ENCODE measurements around the gene MYCN.

The MYCN gene

DNA sequence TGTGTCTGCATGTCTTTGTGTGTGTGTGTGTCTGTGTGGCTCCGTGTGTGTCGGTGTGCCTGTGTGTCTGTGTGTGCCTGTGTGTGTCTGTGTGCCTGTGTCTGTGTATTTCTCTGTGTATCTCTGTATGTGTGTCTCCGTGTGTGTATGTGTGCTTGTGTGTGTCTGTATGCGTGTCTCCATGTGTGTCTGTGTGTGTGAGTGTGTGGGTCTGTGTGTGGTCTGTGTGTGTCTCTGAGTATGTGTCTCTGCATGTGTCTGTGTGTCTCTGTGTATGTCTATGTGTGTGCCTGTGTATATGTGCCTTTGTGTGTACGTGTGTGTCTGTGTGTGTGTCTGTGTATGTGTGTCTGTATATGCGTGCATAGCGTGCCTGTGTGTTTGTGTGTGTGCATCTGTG is 45.2 kb downstream of the MYCN start:
- no peak for DNase-seq (ENCODE audit: low read depth, low spot score)
- TF ChIP-seq, protein P1, sequence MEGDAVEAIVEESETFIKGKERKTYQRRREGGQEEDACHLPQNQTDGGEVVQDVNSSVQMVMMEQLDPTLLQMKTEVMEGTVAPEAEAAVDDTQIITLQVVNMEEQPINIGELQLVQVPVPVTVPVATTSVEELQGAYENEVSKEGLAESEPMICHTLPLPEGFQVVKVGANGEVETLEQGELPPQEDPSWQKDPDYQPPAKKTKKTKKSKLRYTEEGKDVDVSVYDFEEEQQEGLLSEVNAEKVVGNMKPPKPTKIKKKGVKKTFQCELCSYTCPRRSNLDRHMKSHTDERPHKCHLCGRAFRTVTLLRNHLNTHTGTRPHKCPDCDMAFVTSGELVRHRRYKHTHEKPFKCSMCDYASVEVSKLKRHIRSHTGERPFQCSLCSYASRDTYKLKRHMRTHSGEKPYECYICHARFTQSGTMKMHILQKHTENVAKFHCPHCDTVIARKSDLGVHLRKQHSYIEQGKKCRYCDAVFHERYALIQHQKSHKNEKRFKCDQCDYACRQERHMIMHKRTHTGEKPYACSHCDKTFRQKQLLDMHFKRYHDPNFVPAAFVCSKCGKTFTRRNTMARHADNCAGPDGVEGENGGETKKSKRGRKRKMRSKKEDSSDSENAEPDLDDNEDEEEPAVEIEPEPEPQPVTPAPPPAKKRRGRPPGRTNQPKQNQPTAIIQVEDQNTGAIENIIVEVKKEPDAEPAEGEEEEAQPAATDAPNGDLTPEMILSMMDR (IDR thresholded peaks at IDR 0.05; ENCODE audit: low read depth, low read length) = no peak
- H3K4me3 ChIP-seq (ENCODE audit: low read depth, low read length) = no peak overlapping the region
- in situ Hi-C loops (cut with HindIII; ENCODE audit: low sequenced_read_pairs) = no loop called here

DNA sequence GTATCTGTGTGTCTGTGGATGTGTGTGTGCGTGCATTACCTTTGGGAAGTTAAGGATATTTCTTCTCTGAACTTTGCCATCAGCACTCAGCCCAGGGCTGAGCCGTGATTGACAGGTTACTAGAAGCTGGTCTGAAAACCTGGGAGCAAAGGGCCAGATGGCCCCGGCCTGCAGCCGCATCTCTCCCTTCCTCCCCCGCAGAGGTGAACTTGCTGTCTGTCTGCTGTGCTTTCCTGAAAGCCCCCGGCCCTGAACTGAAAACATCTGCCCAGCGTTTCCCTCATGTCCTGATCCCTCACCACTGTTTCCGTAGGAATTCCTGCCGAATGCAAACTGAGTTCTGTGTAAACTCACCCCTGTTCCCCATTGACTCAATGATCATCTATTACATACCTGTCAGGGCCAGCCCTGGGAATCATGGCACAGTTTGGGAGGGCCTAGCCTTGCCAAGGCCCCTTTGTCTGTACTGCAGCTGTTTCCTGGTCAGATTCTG is 45.8 kb downstream of the MYCN start:
- in situ Hi-C loops (cut with HindIII; ENCODE audit: low sequenced_read_pairs) = no loop called here
- DNase-seq (ENCODE audit: low read depth, low spot score) = no peak
- no peak overlapping the region for H3K4me3 ChIP-seq (ENCODE audit: low read depth, low read length)
- TF ChIP-seq, protein P1 (IDR thresholded peaks at IDR 0.05; ENCODE audit: low read depth, low read length) = no peak

DNA sequence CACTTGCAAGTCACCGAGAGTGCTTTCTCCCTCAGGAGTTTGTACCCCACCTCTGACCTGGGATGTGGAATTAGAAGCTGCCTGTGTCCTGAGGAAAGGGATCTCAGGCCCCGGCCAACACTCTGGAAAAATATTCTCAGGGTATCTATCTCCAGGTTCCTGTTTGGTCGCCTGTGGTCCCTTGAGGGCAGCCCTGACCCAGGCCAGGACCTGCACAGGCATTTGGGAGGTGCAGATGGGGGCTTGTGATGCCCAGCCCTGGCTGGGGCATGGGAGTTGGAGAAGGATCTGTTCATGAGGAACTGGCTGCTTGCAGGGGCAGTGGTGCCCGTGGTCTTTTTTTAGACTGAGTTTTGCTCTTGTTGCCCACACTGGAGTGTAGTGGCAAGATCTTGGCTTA is 46.3 kb downstream of the MYCN start:
- no peak overlapping the region for H3K4me3 ChIP-seq (ENCODE audit: low read depth, low read length)
- TF ChIP-seq, protein P1 (IDR thresholded peaks at IDR 0.05; ENCODE audit: low read depth, low read length) = no peak
- DNase-seq (ENCODE audit: low read depth, low spot score) = no peak
- in situ Hi-C loops (cut with HindIII; ENCODE audit: low sequenced_read_pairs) = no loop called here

DNA sequence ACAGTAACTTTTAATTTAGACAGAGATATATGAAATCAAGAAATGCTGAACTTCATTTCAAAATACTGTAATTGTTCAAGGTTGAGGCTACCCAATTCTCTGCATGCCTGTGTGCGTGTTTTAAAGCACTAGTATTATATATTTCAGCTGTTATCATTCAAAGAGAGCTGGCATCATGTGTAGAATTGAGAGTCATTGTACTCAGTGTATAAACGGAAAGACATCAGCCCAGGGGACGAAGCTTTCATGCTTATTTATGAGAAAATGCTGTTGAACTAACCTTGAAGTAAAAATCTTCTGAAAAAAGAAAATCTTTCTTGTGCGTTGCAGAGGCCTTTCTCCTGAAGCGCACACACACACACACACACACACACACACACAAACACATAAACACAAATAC is 48.4 kb downstream of the MYCN start:
- in situ Hi-C loops (cut with HindIII; ENCODE audit: low sequenced_read_pairs) = no loop called here
- TF ChIP-seq, protein P1 (IDR thresholded peaks at IDR 0.05; ENCODE audit: low read depth, low read length) = no peak
- H3K4me3 ChIP-seq (ENCODE audit: low read depth, low read length) = no peak overlapping the region
- no peak for DNase-seq (ENCODE audit: low read depth, low spot score)

DNA sequence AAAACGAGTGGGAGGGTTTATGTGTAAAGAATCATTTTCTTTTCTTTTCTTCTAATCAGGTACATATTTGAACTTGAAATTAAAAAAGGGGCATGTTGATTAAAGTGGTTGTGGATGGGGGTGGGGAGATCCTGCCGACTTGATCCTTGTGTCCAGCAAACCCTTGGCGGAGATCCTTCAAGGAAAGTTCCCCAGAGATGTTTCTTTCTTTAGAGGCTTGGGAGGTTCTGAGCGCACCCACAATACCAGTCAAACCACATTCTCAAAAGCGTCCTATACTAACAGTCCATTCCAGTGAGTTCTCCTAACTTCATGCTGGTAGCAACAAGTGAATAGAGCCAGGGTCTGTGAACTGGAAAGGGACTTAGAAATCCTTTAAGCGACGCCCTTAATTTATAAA is 49.2 kb downstream of the MYCN start:
- in situ Hi-C loops (cut with HindIII; ENCODE audit: low sequenced_read_pairs) = no loop called here
- no peak for DNase-seq (ENCODE audit: low read depth, low spot score)
- TF ChIP-seq, protein P1 (IDR thresholded peaks at IDR 0.05; ENCODE audit: low read depth, low read length) = no peak
- H3K4me3 ChIP-seq (ENCODE audit: low read depth, low read length) = no peak overlapping the region

DNA sequence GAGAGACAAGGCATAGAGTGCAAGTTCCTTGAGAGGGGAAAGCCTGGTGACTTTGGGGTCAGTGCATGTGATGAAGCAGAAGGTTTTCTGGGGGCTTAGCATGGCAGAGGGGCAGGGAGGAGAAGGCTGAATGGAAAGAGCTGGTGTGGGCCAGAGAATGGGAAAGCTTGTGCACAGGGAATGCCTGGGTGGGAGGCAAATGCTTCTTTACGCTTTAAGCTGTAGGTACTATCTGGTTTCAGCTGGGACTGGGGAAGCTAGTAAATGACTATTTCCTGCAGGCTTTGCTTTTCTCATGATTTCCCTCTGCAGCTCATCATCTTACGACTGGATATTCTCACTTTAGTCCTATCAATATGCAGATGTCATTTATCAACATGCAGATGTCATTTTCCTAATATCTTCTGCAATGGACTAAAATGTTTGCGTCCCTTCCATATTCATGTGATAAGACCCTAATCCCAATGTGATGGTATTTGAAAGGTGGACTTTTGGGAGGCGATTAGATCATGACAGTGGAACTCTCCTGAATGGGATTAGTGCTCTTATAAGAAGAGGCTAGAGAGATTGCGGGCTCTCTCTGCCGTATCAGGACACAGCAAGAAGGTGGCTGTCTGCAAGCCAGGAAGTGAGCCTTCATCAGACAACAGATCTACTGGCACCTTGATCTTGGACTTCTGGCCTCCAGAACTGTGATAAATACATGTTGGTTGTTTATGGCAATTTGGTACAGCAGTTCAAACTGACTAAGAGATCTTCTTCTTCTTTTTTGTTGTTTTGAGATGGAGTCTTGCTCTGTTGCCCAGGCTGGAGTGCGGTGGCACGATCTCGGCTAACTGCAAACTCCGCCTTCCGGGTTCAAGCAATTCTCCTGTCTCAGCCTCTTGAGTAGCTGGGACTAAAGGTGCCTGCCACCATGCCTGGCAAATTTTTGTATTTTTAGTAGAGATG is 50.1 kb downstream of the MYCN start:
- in situ Hi-C loops (cut with HindIII; ENCODE audit: low sequenced_read_pairs) = no loop called here
- no peak overlapping the region for H3K4me3 ChIP-seq (ENCODE audit: low read depth, low read length)
- TF ChIP-seq, protein P1 (IDR thresholded peaks at IDR 0.05; ENCODE audit: low read depth, low read length) = no peak
- DNase-seq (ENCODE audit: low read depth, low spot score) = no peak
